Astrocyte of the cerebellum (primary cell): ENCODE data around the gene FOXP1.

Source experiments
- DNase-seq: peaks from one replicate; pipeline ENCODE4 v3.0.0-alpha.2; 2011; ENCODE audit warnings: low read depth
- H3K4me3 ChIP-seq: 2 replicates; pipeline ENCODE4 v1.5.1; 2011; ENCODE audit warnings: mild to moderate bottlenecking, low read depth, low read length, moderate library complexity
- CTCF ChIP-seq: IDR thresholded peaks from 2 replicates; pipeline ENCODE4 v1.5.1; 2012; ENCODE audit warnings: low read length, low read depth, moderate library complexity, mild to moderate bottlenecking; ENCODE audit errors: missing control alignments
- in situ Hi-C: cut with HindIII; loops from 2 replicates; pipeline ENCODE4 v1.10.0; 2017; ENCODE audit warnings: low sequenced_read_pairs

The FOXP1 gene

DNA sequence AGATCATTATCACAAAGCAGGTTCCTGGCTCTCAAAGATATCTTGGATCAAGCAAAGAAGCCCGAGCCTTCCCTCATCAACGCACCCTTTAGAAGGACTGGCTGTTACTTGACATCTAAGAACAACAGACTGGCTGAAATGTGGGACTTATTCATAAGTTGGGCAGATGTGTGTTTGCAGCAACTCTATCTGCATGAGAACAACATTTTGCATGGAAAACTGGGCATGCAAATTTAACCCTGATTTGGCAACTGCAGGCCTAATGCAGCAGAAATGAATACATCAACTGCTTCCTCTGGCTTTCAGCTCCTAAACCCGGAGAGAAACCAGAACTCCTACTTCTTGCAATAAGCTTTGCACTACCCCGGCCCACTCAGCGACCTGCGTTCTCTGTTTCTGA, 35.0 kb upstream of the FOXP1 start:
- DNase-seq: no peak
- in situ Hi-C loops: no loop called here
- no peak overlapping the region for H3K4me3 ChIP-seq
- TF ChIP-seq CTCF: no peak

GRCh38 chr3:71616571-71617021, 33.1 kb upstream of the FOXP1 start:
- in situ Hi-C loops: no loop called here
- no peak overlapping the region for H3K4me3 ChIP-seq
- TF ChIP-seq CTCF: no peak
- DNase-seq: no peak

GRCh38 chr3:71614869-71615268, 31.3 kb upstream of the FOXP1 start:
- in situ Hi-C loops: no loop called here
- TF ChIP-seq CTCF: no peak

GRCh38 chr3:71614426-71614825, 30.9 kb upstream of the FOXP1 start:
- in situ Hi-C loops: no loop called here
- no peak overlapping the region for H3K4me3 ChIP-seq
- no peak for TF ChIP-seq CTCF
- DNase-seq: no peak

More at GRCh38 chr3:71614869-71615268, 31.3 kb upstream of the FOXP1 start:
- no peak for DNase-seq
- H3K4me3 ChIP-seq: no peak overlapping the region

DNA sequence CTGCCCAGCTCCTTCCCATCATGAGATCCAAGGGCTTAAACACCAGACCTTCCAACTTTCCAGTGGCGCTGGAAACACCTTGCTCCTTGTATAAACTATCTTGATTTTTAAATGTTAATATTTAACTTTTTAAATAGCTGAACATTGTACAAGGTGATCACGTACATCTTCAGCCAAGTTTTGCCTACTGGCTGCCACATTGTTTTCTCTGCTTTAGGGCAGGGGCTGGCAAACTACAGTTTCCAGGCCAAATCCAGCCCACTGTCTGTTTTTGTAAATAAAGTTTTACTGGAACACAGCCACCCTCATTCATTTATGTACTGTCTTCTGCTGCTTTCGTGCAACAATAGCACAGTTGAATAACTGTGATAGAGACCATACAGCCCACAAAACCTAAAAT, 27.6 kb upstream of the FOXP1 start:
- in situ Hi-C loops: no loop called here
- H3K4me3 ChIP-seq: no peak overlapping the region
- no peak for TF ChIP-seq CTCF
- no peak for DNase-seq

DNA sequence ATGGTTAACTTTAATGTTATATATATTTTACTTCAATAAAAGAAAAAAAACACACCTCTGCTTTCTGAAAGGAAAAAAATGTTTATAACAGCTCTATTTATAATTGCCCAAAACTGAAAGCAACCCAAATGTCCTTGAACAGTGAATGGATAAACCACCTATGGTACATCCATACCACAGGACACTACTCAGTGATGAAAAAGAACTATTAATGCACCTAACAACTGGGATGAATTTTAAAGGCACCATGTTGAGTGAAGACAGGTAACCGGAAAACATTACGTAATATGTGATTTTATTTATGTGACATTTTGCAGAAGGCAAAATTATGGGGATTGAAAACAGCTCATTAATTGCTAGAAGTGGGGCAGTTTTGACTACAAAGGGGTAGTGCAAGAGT, 23.8 kb upstream of the FOXP1 start:
- DNase-seq: no peak
- TF ChIP-seq CTCF: no peak
- in situ Hi-C loops: no loop called here
- no peak overlapping the region for H3K4me3 ChIP-seq

- TF ChIP-seq CTCF: no peak
- no peak overlapping the region for H3K4me3 ChIP-seq
- no peak for DNase-seq
- in situ Hi-C loops: no loop called here
Measured at GRCh38 chr3:71606582-71606981, 23.1 kb upstream of the FOXP1 start.
